Endothelial cell of umbilical vein (primary cell): ENCODE results near the gene ZNF462. TPM values are rescaled to one million over a fixed set of nuclear protein-coding genes. Genes with fewer than 3 reads are reported as not detected.
A peak's percentile ranks its signal among the peaks of the same experiment; 100 is the strongest.

ENCODE experiments used
- Bru-seq: library from RNA; stranded (reverse); fragments of 400-500 nt; gene quantifications from one replicate; lab custom pipeline; 2021; lab: Mats Ljungman, UMichigan
- BruChase-seq, 2 experiments: library from RNA; stranded (reverse); fragments of 400-500 nt; gene quantifications; one replicate each; lab custom pipeline; 2021; lab: Mats Ljungman, UMichigan
- BruUV-seq: library from RNA; stranded (reverse); fragments of 400-500 nt; replicated peaks from 2 replicates; lab custom pipeline; 2021; lab: Mats Ljungman, UMichigan
- CTCF ChIA-PET: fragments of 300-600, 350-600 bp; sonication (Branson Sonifier 250); formaldehyde crosslinking; loops from one replicate; lab custom pipeline; 2021; ENCODE audit warnings: antibody characterized with exemption, inconsistent platforms; lab: Charles Lee
- POLR2A ChIA-PET: fragments of 300-600, 350-600 bp; sonication (Branson Sonifier 250); formaldehyde crosslinking; loops from one replicate; lab custom pipeline; 2021; ENCODE audit warnings: antibody characterized with exemption, inconsistent platforms; lab: Charles Lee
- DNase-seq: peaks from one replicate; pipeline ENCODE4 v3.0.0-alpha.2; 2011; ENCODE audit warnings: low read depth, low spot score
- FAIRE-seq: peaks from 2 replicates; lab custom pipeline; 2011; peaks lifted over from hg19 to GRCh38; lab: Jason Lieb, UNC
- H2AFZ ChIP-seq: 2 replicates; pipeline ENCODE4 v1.6.0; 2012; ENCODE audit warnings: low read depth, low read length, control low read depth, inconsistent platforms
- H3K27ac ChIP-seq: 2 replicates; pipeline ENCODE4 v1.5.1; 2011; ENCODE audit warnings: low read depth, mild to moderate bottlenecking, control low read depth, low read length, moderate library complexity; ENCODE audit not compliant: insufficient read depth
- H3K27me3 ChIP-seq, 2 experiments: 2 replicates each; pipeline versions ENCODE4 v1.6.0 to v1.6.1; 2011; ENCODE audit warnings: low read length in 2 of 2, mixed read lengths in 1 of 2; ENCODE audit not compliant: control insufficient read depth in 2 of 2, insufficient read depth in 2 of 2
- H3K36me3 ChIP-seq, 2 experiments: 2 replicates in 1 of 2; 3 replicates in 1 of 2; pipeline ENCODE4 v1.5.1; 2011; ENCODE audit warnings: low read length in 2 of 2, mild to moderate bottlenecking in 1 of 2, moderate library complexity in 1 of 2; ENCODE audit not compliant: control insufficient read depth in 2 of 2, insufficient read depth in 2 of 2; ENCODE audit errors: extremely low read depth in 1 of 2
- H3K4me1 ChIP-seq: 3 replicates; pipeline ENCODE4 v1.5.1; 2011; ENCODE audit warnings: mild to moderate bottlenecking, low read length; ENCODE audit not compliant: control insufficient read depth, insufficient read depth; ENCODE audit errors: extremely low read depth
- H3K4me2 ChIP-seq: 2 replicates; pipeline ENCODE4 v1.6.1; 2011; ENCODE audit warnings: low read length, control low read depth, mixed read lengths; ENCODE audit not compliant: insufficient read depth
- H3K4me3 ChIP-seq, 3 experiments: fragments of 200-600 bp in 1 of 3; sonication (generic), shearing (Covaris generic) in 1 of 3; replicated peaks in 1 of 3; 2 replicates each; pipeline ENCODE4 v1.5.1; 2011 to 2016; ENCODE audit warnings: control low read depth in 3 of 3, low read length in 3 of 3, mild to moderate bottlenecking in 2 of 3, inconsistent platforms in 1 of 3, low read depth in 1 of 3, moderate library complexity in 1 of 3; ENCODE audit not compliant: insufficient read depth in 1 of 3
- H3K79me2 ChIP-seq: 2 replicates; pipeline ENCODE4 v1.6.0; 2012; ENCODE audit warnings: low read length, inconsistent platforms; ENCODE audit not compliant: control insufficient read depth, insufficient read depth
- H3K9ac ChIP-seq: replicated peaks from 2 replicates; pipeline ENCODE3; 2011; ENCODE audit warnings: low read length, control low read depth; ENCODE audit not compliant: insufficient read depth; ENCODE audit errors: extremely low read depth
- H3K9me1 ChIP-seq: replicated peaks from 3 replicates; pipeline ENCODE4 v1.6.0; 2011; ENCODE audit warnings: mild to moderate bottlenecking, low read length; ENCODE audit not compliant: control insufficient read depth, insufficient read depth; ENCODE audit errors: extremely low read depth
- H3K9me3 ChIP-seq: replicated peaks from 2 replicates; pipeline ENCODE4 v1.5.1; 2012; ENCODE audit warnings: low read length, inconsistent platforms; ENCODE audit not compliant: control insufficient read depth, insufficient read depth
- H4K20me1 ChIP-seq: replicated peaks from 2 replicates; pipeline ENCODE3; 2011; ENCODE audit warnings: mild to moderate bottlenecking, low read length; ENCODE audit not compliant: control insufficient read depth, insufficient read depth; ENCODE audit errors: extremely low read depth
- EZH2 ChIP-seq: IDR thresholded peaks from 2 replicates; pipeline ENCODE4 v1.6.1; 2012; ENCODE audit warnings: borderline replicate concordance, low read depth, mild to moderate bottlenecking, moderate library complexity, low read length, inconsistent platforms; ENCODE audit not compliant: severe bottlenecking
- FOS ChIP-seq: IDR thresholded peaks from 2 replicates; pipeline ENCODE4 v1.6.1; 2011; ENCODE audit warnings: mild to moderate bottlenecking, low read length, moderate library complexity, borderline replicate concordance; ENCODE audit not compliant: insufficient read depth
- GATA2 ChIP-seq: IDR thresholded peaks from 2 replicates; pipeline ENCODE4 v1.7.0; 2011; ENCODE audit warnings: low read depth, mild to moderate bottlenecking, moderate library complexity, mixed read lengths, low read length; ENCODE audit not compliant: insufficient read length, insufficient read depth
- JUN ChIP-seq: IDR thresholded peaks from 2 replicates; pipeline ENCODE4 v1.6.1; 2011; ENCODE audit warnings: borderline replicate concordance, low read depth; ENCODE audit not compliant: insufficient read length, insufficient read depth
- MYC ChIP-seq: IDR thresholded peaks from one replicate; pipeline ENCODE4 v1.6.1; 2011; ENCODE audit warnings: mild to moderate bottlenecking, low read depth, low read length
- POLR2A ChIP-seq: IDR thresholded peaks from 2 replicates; pipeline ENCODE4 v1.6.1; 2012; ENCODE audit warnings: low read depth, mild to moderate bottlenecking, control low read depth, low read length
- POLR2AphosphoS5 ChIP-seq: IDR thresholded peaks from 2 replicates; pipeline ENCODE4 v1.6.1; 2012; ENCODE audit warnings: low read depth, mild to moderate bottlenecking, control low read depth, low read length, moderate library complexity; ENCODE audit not compliant: insufficient read depth
- dilution Hi-C: fragments of 300-500 bp; cut with MboI; formaldehyde crosslinking; loops from one replicate; pipeline ENCODE4 v1.15.0; 2019; ENCODE audit warnings: low sequenced_read_pairs; ENCODE audit not compliant: extremely low pct_ligation_motif_present
- intact Hi-C: fragments of 100-400 bp; cut with micrococcal nuclease; formaldehyde crosslinking; loops from one replicate; pipeline ENCODE4 v1.10.0; 2022
- long read RNA-seq: library from polyadenylated mRNA; stranded (forward); transcript quantifications from one replicate; pipeline ENCODE4 v2.0.0, GENCODE V29; 2021
- polyA minus RNA-seq, 3 experiments: library from RNA; depleted of rRNA, polyadenylated mRNA; stranded (reverse); fragments of >200 nt; gene quantifications; 1 replicate in 1 of 3; 2 replicates in 2 of 3; pipeline ENCODE4 v1.2.3, GENCODE V29; 2011
- polyA plus RNA-seq, 4 experiments: library from polyadenylated mRNA; depleted of rRNA in 3 of 4; stranded (reverse) in 3 of 4; unstranded in 1 of 4; fragments of >200 nt; gene quantifications; 2 replicates each; pipeline versions ENCODE4 v1.2.1 to v1.2.3, GENCODE V29; 2011 to 2012; ENCODE audit warnings: missing spikeins in 1 of 4
- total RNA-seq: library from RNA; stranded (reverse); gene quantifications from 2 replicates; pipeline ENCODE4 v1.2.3, GENCODE V29; 2021
- TF ChIP-seq, protein P1 (sequence below), 2 donors: IDR thresholded peaks; 1 replicate in 1 of 2; 2 replicates in 1 of 2; pipeline ENCODE4 v1.5.1; 2011; ENCODE audit warnings: low read length in 2 of 2, mild to moderate bottlenecking in 2 of 2, moderate library complexity in 2 of 2, control low read depth in 1 of 2, inconsistent platforms in 1 of 2, low read depth in 1 of 2; ENCODE audit not compliant: insufficient read depth in 1 of 2; ENCODE audit errors: extremely low read depth in 1 of 2
- TF ChIP-seq, protein P2 (sequence below): IDR thresholded peaks from 2 replicates; pipeline ENCODE4 v1.6.1; 2011; ENCODE audit not compliant: insufficient read depth, insufficient read length

Gene ZNF462, protein sequence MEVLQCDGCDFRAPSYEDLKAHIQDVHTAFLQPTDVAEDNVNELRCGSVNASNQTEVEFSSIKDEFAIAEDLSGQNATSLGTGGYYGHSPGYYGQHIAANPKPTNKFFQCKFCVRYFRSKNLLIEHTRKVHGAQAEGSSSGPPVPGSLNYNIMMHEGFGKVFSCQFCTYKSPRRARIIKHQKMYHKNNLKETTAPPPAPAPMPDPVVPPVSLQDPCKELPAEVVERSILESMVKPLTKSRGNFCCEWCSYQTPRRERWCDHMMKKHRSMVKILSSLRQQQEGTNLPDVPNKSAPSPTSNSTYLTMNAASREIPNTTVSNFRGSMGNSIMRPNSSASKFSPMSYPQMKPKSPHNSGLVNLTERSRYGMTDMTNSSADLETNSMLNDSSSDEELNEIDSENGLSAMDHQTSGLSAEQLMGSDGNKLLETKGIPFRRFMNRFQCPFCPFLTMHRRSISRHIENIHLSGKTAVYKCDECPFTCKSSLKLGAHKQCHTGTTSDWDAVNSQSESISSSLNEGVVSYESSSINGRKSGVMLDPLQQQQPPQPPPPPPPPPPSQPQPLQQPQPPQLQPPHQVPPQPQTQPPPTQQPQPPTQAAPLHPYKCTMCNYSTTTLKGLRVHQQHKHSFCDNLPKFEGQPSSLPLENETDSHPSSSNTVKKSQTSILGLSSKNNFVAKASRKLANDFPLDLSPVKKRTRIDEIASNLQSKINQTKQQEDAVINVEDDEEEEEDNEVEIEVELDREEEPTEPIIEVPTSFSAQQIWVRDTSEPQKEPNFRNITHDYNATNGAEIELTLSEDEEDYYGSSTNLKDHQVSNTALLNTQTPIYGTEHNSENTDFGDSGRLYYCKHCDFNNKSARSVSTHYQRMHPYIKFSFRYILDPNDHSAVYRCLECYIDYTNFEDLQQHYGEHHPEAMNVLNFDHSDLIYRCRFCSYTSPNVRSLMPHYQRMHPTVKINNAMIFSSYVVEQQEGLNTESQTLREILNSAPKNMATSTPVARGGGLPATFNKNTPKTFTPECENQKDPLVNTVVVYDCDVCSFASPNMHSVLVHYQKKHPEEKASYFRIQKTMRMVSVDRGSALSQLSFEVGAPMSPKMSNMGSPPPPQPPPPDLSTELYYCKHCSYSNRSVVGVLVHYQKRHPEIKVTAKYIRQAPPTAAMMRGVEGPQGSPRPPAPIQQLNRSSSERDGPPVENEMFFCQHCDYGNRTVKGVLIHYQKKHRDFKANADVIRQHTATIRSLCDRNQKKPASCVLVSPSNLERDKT (N-terminal part only)
- total RNA-seq (24.7 and 27.0 TPM in 2 replicates), polyA plus RNA-seq (6.2 and 6.3 TPM in 2 replicates), polyA minus RNA-seq (38.8 and 52.1 TPM in 2 replicates), Bru-seq, nascent RNA (percentile 79 among the genes with signal in this experiment), BruChase-seq, experiment 1, labeled RNA remaining after a 6-hour chase (percentile 63 among the genes with signal in this experiment), BruChase-seq, experiment 2, labeled RNA remaining after a 2-hour chase (percentile 66 among the genes with signal in this experiment)
- polyA plus RNA-seq (2011; cell fraction: cytosol; rRNA removed), result 7.3 and 8.1 TPM in 2 replicates
- polyA plus RNA-seq (2011; cell fraction: nucleus; rRNA removed), result 21.7 and 25.0 TPM in 2 replicates
- polyA plus RNA-seq (2012), result 5.5 and 6.6 TPM in 2 replicates
- polyA minus RNA-seq (2011; cell fraction: cytosol; rRNA and poly(A)+ RNA removed), result 2.4 TPM
- 55.4 and 63.8 TPM in 2 replicates for polyA minus RNA-seq (2011; cell fraction: nucleus; rRNA and poly(A)+ RNA removed)
- long read RNA-seq, partial matches to known transcripts, result 0 of 2 reads
- long read RNA-seq, other reads (novel, unspliced or antisense), result 2 of 2 reads

DNA sequence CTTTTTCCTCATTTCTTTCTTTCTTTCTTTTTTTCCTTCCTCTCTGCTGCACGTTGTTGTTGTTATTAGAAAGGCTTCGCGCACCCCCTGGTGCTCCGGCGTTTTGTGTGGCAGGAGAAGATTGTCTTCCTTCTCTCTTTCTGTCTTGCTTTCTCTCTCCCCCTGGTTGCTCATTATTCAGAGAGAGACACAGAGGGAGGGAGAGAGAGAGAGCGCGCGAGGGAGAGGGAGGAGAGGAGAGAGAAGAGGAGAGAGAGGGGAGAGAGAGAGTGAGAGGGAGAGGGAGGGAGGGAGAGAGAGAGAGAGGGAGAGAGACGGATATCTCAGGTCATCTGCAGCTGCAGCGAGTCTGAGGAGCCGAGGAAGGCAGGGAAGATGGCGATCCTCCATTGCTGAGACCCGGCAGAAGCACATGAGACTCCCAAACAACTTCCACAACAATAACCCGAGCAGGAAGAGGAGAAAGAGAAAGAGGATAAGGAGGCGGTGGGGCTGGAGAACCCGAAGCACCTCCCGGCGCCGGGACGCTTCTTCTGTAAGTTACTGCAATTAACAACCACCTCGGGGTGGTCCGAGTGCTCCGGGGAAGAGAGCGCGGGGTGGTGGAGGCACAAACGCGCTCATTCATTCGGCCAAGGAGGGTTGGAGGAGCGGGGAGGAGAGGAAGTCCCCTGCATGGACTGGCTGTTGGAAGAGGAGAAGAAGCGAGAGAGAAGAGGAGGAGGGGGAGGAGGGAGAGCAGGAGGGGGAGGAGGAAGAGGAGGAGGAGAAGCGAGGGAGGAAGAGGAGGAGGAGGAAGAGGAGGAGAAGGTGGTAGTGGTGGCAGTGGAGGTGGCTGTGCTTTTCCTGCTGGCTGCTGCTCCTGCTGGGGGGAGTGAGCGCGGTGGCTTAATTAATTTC is at the start of gene ZNF462:
TSS of gene ZNF462 (plus strand) at position 346 of the 900 bp plus-strand sequence. CDS start 60,218 bp downstream, outside the sequence.
- intact Hi-C loops, result loop anchor here (1.0 to 5.0 kb wide), 7 partner anchors 99 to 1021 kb away; partner anchors contain the start of gene RAD23B
- H3K4me2 ChIP-seq, result peak within 1 kb of the TSS; percentile 98
- no peaks in the 10 kb centered on the region for H3K9me1 ChIP-seq
- peaks cover 17% of the 10 kb centered on the region for H3K4me1 ChIP-seq
- no peaks in the 10 kb centered on the region for H3K9me3 ChIP-seq
- FAIRE-seq, result peak; percentile 55
- POLR2A ChIA-PET, result interaction anchor here (0.6 to 1.2 kb wide), 2 partner anchors 10 to 16 kb away, joined by 4 to 6 read pairs; no protein-coding TSS in a partner anchor
- peak; percentile 66 for DNase-seq
- peak within 1 kb of the TSS; percentile 54 for H3K27ac ChIP-seq
- TF ChIP-seq, protein P1, sequence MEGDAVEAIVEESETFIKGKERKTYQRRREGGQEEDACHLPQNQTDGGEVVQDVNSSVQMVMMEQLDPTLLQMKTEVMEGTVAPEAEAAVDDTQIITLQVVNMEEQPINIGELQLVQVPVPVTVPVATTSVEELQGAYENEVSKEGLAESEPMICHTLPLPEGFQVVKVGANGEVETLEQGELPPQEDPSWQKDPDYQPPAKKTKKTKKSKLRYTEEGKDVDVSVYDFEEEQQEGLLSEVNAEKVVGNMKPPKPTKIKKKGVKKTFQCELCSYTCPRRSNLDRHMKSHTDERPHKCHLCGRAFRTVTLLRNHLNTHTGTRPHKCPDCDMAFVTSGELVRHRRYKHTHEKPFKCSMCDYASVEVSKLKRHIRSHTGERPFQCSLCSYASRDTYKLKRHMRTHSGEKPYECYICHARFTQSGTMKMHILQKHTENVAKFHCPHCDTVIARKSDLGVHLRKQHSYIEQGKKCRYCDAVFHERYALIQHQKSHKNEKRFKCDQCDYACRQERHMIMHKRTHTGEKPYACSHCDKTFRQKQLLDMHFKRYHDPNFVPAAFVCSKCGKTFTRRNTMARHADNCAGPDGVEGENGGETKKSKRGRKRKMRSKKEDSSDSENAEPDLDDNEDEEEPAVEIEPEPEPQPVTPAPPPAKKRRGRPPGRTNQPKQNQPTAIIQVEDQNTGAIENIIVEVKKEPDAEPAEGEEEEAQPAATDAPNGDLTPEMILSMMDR (IDR thresholded peaks at IDR 0.05; ENCODE audit: extremely low read depth in 1 of 2, insufficient read depth in 1 of 2, low read depth in 1 of 2, low read length in 2 of 2), result peak in 1 of 2 donors; percentile 14
- TF ChIP-seq FOS (no peak), POLR2AphosphoS5 (peak; percentile 3), MYC (no peak), JUN (no peak), EZH2 (no peak), GATA2 (no peak), POLR2A (peak; percentile 74)
- TF ChIP-seq, protein P2, sequence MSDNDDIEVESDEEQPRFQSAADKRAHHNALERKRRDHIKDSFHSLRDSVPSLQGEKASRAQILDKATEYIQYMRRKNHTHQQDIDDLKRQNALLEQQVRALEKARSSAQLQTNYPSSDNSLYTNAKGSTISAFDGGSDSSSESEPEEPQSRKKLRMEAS, result no peak
- no TSS peak for BruUV-seq
- H3K36me3 ChIP-seq, result no peaks in the 10 kb centered on the region
- no peaks in the 10 kb centered on the region for H4K20me1 ChIP-seq
- H3K79me2 ChIP-seq, result no peaks in the 10 kb centered on the region
- peak within 1 kb of the TSS; percentile 83 for H3K9ac ChIP-seq
- CTCF ChIA-PET, result interaction anchor here (1.1 to 1.4 kb wide), 4 partner anchors 9 to 89 kb away, joined by 3 to 5 read pairs (median 4); no protein-coding TSS in a partner anchor
- peak within 1 kb of the TSS; percentile 69 to 97 (median 97) for H3K4me3 ChIP-seq
- H2AFZ ChIP-seq, result peak within 1 kb of the TSS; percentile 98
- H3K27me3 ChIP-seq, result no peaks in the 10 kb centered on the region
- dilution Hi-C loops, result no loop called here
